ENCODE results near the gene WNT1. TPM values are rescaled to one million over a fixed set of nuclear protein-coding genes. Genes with fewer than 3 reads are reported as not detected.
A peak's percentile ranks its signal among the peaks of the same experiment; 100 is the strongest.

Gene WNT1
- total and polyA plus RNA-seq, 8 donors = not detected

GRCh38 chr12:48956279-48957140 is 21.6 kb upstream of the WNT1 start:
- WGBS, 5 donors = 0 to 3% (median 2%) methylated on average over 28 to 29 of the region's 29 CpGs
- H3K4me1 ChIP-seq = peaks cover 7 to 35% (median 20%) of the 10 kb centered on the region in 4 donors

GRCh38 chr12:48957141-48958048 is 20.7 kb upstream of the WNT1 start, which contains the start of gene ARF3:
Gene ARF3 (minus strand): TSS chr12:48957487. CDS start chr12:48941095, 16,392 bp downstream.
- TF ChIP-seq EP300 (IDR thresholded peaks at IDR 0.05) (no peak), POLR2AphosphoS5 (IDR thresholded peaks at IDR 0.05) (peak in 2 of 3 donors; percentile 77 to 90), POLR2A (IDR thresholded peaks at IDR 0.05) (no peak)
- H3K4me3 ChIP-seq = peak within 1 kb of the TSS; percentile 84 to 100 (median 96)
- intact Hi-C loops (cut with DNase I; ENCODE audit: low total_unique reads) = no loop called here
- peak; percentile 96 to 98 for DNase-seq
- H3K36me3 ChIP-seq = peaks cover 5 to 16% (median 11%) of the 10 kb centered on the region in 4 donors
- H3K27ac ChIP-seq = peak within 1 kb of the TSS; percentile 80 to 92 (median 85)
- no peaks in the 10 kb centered on the region for H3K27me3 ChIP-seq
- WGBS, 5 donors = 0 to 1% (median 0%) methylated on average over 53 to 58 of the region's 58 CpGs
- H3K9me3 ChIP-seq = no peaks in the 10 kb centered on the region
- peaks cover 7 to 35% (median 20%) of the 10 kb centered on the region in 4 donors for H3K4me1 ChIP-seq

More at GRCh38 chr12:48956279-48957140, 21.6 kb upstream of the WNT1 start:
- TF ChIP-seq POLR2AphosphoS5 (IDR thresholded peaks at IDR 0.05) (peak in 1 of 3 donors; percentile 53), POLR2A (IDR thresholded peaks at IDR 0.05) (no peak), EP300 (IDR thresholded peaks at IDR 0.05) (no peak)
- Histone ChIP-seq H3K27ac (peak overlapping the region; percentile 80 to 92 (median 85)), H3K9me3 (no peaks in the 10 kb centered on the region), H3K27me3 (no peaks in the 10 kb centered on the region), H3K36me3 (peaks cover 5 to 20% (median 19%) of the 10 kb centered on the region in 4 donors), H3K4me3 (peak overlapping the region; percentile 84 to 100 (median 96))
- intact Hi-C loops (cut with DNase I; ENCODE audit: low total_unique reads) = no loop called here
- DNase-seq = peak; percentile 59 to 95

GRCh38 chr12:48958049-48958388 is 20.1 kb upstream of the WNT1 start:
- Histone ChIP-seq H3K27ac (peak overlapping the region in 1 of 5 donors; percentile 92), H3K4me3 (peak overlapping the region; percentile 84 to 100 (median 96)), H3K4me1 (peaks cover 7 to 35% (median 20%) of the 10 kb centered on the region in 4 donors), H3K27me3 (no peaks in the 10 kb centered on the region), H3K9me3 (no peaks in the 10 kb centered on the region), H3K36me3 (peaks cover 1 to 10% (median 5%) of the 10 kb centered on the region in 4 donors)
- intact Hi-C loops (cut with DNase I; ENCODE audit: low total_unique reads) = no loop called here
- TF ChIP-seq CTCF (IDR thresholded peaks at IDR 0.05) (no peak), POLR2AphosphoS5 (IDR thresholded peaks at IDR 0.05) (no peak), POLR2A (IDR thresholded peaks at IDR 0.05) (no peak)
- no peak for DNase-seq
- 15 to 42% (median 24%) methylated on average over 3 of the region's 3 CpGs for WGBS, 5 donors

GRCh38 chr12:48960834-48961233 is 17.3 kb upstream of the WNT1 start:
- Histone ChIP-seq H3K27me3 (peaks cover 0 to 14% (median 0%) of the 10 kb centered on the region in 3 donors), H3K27ac (no peak overlapping the region), H3K36me3 (no peaks in the 10 kb centered on the region), H3K4me3 (no peak overlapping the region), H3K9me3 (no peaks in the 10 kb centered on the region), H3K4me1 (peaks cover 4 to 14% (median 10%) of the 10 kb centered on the region in 4 donors)
- whole genome bisulfite sequencing, 5 donors = 52 to 68% (median 54%) methylated on average over 3 of the region's 3 CpGs
- DNase-seq = no peak
- TF ChIP-seq CTCF (IDR thresholded peaks at IDR 0.05) (no peak), POLR2AphosphoS5 (IDR thresholded peaks at IDR 0.05) (no peak), EP300 (IDR thresholded peaks at IDR 0.05) (no peak)
- intact Hi-C loops (cut with DNase I; ENCODE audit: low total_unique reads) = no loop called here

GRCh38 chr12:48961331-48961730 is 16.8 kb upstream of the WNT1 start:
- H3K36me3 ChIP-seq = no peaks in the 10 kb centered on the region
- 30 to 57% (median 44%) methylated on average over 4 of the region's 4 CpGs for WGBS, 5 donors
- no peak overlapping the region for H3K27ac ChIP-seq
- no peak overlapping the region for H3K4me3 ChIP-seq
- H3K4me1 ChIP-seq = peaks cover 0 to 9% (median 8%) of the 10 kb centered on the region in 4 donors
- no peaks in the 10 kb centered on the region for H3K9me3 ChIP-seq
- intact Hi-C loops (cut with DNase I; ENCODE audit: low total_unique reads) = no loop called here
- DNase-seq = no peak
- H3K27me3 ChIP-seq = peaks cover 0 to 19% (median 0%) of the 10 kb centered on the region in 3 donors
- TF ChIP-seq POLR2A (IDR thresholded peaks at IDR 0.05) (no peak), EP300 (IDR thresholded peaks at IDR 0.05) (no peak), POLR2AphosphoS5 (IDR thresholded peaks at IDR 0.05) (no peak), CTCF (IDR thresholded peaks at IDR 0.05) (no peak)
